ENCODE results near the gene HSD17B1. TPM values are rescaled to one million over a fixed set of nuclear protein-coding genes. Genes with fewer than 3 reads are reported as not detected.

HSD17B1 gene
- total and polyA plus RNA-seq, 2 donors from 2014 or later = 0.31 to 3.3 TPM

- Histone ChIP-seq H3K36me3 (ENCODE audit: control insufficient read depth in 2 of 3, insufficient read depth in 3 of 3, low read length in 3 of 3) (peaks cover 0 to 21% (median 7%) of the 10 kb centered on the region in 3 donors), H3K9ac (ENCODE audit: low read length in 3 of 3) (peak overlapping the region in 1 of 3 donors; percentile 70), H3K4me1 (ENCODE audit: control insufficient read depth in 2 of 3, insufficient read depth in 2 of 3, low read depth in 1 of 3, low read length in 3 of 3) (peaks cover 19 to 58% (median 51%) of the 10 kb centered on the region in 3 donors), H3K4me3 (ENCODE audit: low read length in 3 of 3) (no peak overlapping the region), H3K27ac (ENCODE audit: low read depth in 2 of 2, low read length in 2 of 2) (peak overlapping the region; percentile 91 to 96), H3K27me3 (ENCODE audit: control insufficient read depth, insufficient read depth, low read length) (no peaks in the 10 kb centered on the region), H3K9me3 (ENCODE audit: control insufficient read depth in 2 of 3, insufficient read depth in 1 of 3, low read length in 3 of 3) (no peaks in the 10 kb centered on the region)
- FAIRE-seq (no peak), DNase-seq (peak in 1 of 5 donors; percentile 64)
- intact Hi-C loops (cut with DNase I) = no loop called here
- TF ChIP-seq, protein P1, sequence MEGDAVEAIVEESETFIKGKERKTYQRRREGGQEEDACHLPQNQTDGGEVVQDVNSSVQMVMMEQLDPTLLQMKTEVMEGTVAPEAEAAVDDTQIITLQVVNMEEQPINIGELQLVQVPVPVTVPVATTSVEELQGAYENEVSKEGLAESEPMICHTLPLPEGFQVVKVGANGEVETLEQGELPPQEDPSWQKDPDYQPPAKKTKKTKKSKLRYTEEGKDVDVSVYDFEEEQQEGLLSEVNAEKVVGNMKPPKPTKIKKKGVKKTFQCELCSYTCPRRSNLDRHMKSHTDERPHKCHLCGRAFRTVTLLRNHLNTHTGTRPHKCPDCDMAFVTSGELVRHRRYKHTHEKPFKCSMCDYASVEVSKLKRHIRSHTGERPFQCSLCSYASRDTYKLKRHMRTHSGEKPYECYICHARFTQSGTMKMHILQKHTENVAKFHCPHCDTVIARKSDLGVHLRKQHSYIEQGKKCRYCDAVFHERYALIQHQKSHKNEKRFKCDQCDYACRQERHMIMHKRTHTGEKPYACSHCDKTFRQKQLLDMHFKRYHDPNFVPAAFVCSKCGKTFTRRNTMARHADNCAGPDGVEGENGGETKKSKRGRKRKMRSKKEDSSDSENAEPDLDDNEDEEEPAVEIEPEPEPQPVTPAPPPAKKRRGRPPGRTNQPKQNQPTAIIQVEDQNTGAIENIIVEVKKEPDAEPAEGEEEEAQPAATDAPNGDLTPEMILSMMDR (IDR thresholded peaks at IDR 0.05; ENCODE audit: borderline replicate concordance, extremely low read depth, insufficient read depth) = no peak
These were observed 30.4 kb upstream of the HSD17B1 start for GRCh38 chr17:42522263-42522790.

DNA sequence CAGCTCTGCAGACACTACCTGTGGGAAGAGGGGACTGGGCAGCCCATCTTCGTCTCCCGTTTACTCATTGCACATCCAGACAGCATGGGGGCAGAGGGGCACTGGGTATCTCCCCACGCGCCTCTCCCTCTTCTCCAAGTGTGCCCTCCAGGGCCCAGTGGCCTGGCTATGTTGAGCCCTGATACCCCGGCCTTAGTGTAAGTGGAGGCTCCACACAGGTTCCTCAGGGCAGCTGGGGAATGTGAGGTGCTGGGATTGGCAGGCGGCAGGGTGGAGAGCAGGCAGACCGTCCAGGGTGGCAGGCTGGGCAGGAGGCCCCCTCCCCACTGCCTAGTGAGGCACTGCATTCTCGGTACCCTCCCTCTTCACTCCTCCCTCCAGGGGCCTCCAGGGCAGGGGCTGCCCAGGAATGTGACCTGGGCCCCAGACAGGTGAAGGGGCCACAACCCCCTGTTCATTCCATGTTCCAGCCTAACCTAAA lies 29.9 kb upstream of the HSD17B1 start:
- DNase-seq (peak in 1 of 5 donors; percentile 62), FAIRE-seq (no peak)
- Histone ChIP-seq H3K4me1 (ENCODE audit: control insufficient read depth in 2 of 3, insufficient read depth in 2 of 3, low read depth in 1 of 3, low read length in 3 of 3) (peaks cover 18 to 53% (median 48%) of the 10 kb centered on the region in 3 donors), H3K9me3 (ENCODE audit: control insufficient read depth in 2 of 3, insufficient read depth in 1 of 3, low read length in 3 of 3) (no peaks in the 10 kb centered on the region), H3K36me3 (ENCODE audit: control insufficient read depth in 2 of 3, insufficient read depth in 3 of 3, low read length in 3 of 3) (peaks cover 0 to 18% (median 7%) of the 10 kb centered on the region in 3 donors), H3K27me3 (ENCODE audit: control insufficient read depth, insufficient read depth, low read length) (no peaks in the 10 kb centered on the region), H3K27ac (ENCODE audit: low read depth in 2 of 2, low read length in 2 of 2) (peak overlapping the region; percentile 91 to 96), H3K4me3 (ENCODE audit: low read length in 3 of 3) (no peak overlapping the region), H3K9ac (ENCODE audit: low read length in 3 of 3) (peak overlapping the region in 1 of 3 donors; percentile 70)
- TF ChIP-seq, protein P1 (IDR thresholded peaks at IDR 0.05; ENCODE audit: borderline replicate concordance, extremely low read depth, insufficient read depth) = no peak
- intact Hi-C loops (cut with DNase I) = no loop called here

- Histone ChIP-seq H3K9ac (ENCODE audit: low read length in 3 of 3) (no peak overlapping the region), H3K27me3 (ENCODE audit: control insufficient read depth, insufficient read depth, low read length) (no peaks in the 10 kb centered on the region), H3K4me3 (ENCODE audit: low read length in 3 of 3) (no peak overlapping the region), H3K4me1 (ENCODE audit: control insufficient read depth in 2 of 3, insufficient read depth in 2 of 3, low read depth in 1 of 3, low read length in 3 of 3) (peaks cover 8 to 30% (median 26%) of the 10 kb centered on the region in 3 donors), H3K9me3 (ENCODE audit: control insufficient read depth in 2 of 3, insufficient read depth in 1 of 3, low read length in 3 of 3) (no peaks in the 10 kb centered on the region), H3K27ac (ENCODE audit: low read depth in 2 of 2, low read length in 2 of 2) (peak overlapping the region in 1 of 2 donors; percentile 47), H3K36me3 (ENCODE audit: control insufficient read depth in 2 of 3, insufficient read depth in 3 of 3, low read length in 3 of 3) (peaks cover 0 to 17% (median 7%) of the 10 kb centered on the region in 3 donors)
- DNase-seq (peak in 1 of 5 donors; percentile 21), FAIRE-seq (no peak)
- intact Hi-C loops (cut with DNase I) = no loop called here
- TF ChIP-seq, protein P1 (IDR thresholded peaks at IDR 0.05; ENCODE audit: borderline replicate concordance, extremely low read depth, insufficient read depth) = no peak
These were observed 27.5 kb upstream of the HSD17B1 start for GRCh38 chr17:42525221-42525620.
